Fibroblast of mammary gland (primary cell): ENCODE data around the gene IKZF4.

Experiments used
- DNase-seq: peaks from one replicate; pipeline ENCODE4 v3.0.0-alpha.2; 2010; ENCODE audit warnings: low read depth
- H3K4me3 ChIP-seq: 2 replicates; pipeline ENCODE4 v1.5.1; 2011; ENCODE audit warnings: low read depth, mild to moderate bottlenecking, low read length, moderate library complexity; ENCODE audit not compliant: control insufficient read depth
- TF ChIP-seq, protein P1 (sequence below): conservative IDR thresholded peaks from 2 replicates; pipeline ENCODE4 v1.5.1; 2011; ENCODE audit warnings: low read depth, low read length, inconsistent platforms; ENCODE audit not compliant: control insufficient read depth, insufficient read depth

The IKZF4 gene

DNA sequence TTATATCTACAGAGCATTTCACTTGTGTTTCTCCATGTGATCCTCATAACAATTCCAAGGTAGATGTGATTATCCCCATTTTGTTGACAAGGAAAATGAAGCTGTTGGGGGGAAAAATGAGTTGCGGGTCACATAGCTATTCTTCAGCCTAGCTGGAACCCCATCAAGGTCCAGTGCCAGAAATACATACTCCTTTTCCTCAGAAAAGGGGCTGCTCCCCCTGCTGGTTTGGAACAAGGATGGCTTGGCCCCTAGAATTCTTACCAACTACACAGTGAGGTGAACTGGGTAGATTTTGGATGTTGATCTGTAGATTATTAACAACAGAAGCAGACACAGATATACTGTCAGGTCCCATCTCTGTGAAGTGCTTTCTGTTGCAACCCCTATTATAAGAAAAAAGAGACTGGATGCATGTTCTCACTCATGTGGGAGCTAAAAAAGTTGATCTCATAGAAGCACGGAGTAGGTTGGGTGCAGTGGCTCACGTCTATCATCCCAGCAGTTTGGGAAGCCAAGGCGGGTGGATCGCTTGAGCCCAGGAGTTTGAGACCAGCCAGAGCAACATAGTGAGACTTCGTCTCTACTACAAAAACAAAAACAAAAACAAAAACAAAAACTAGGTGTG is 8.9 kb downstream of the IKZF4 start:
- TF ChIP-seq, protein P1, sequence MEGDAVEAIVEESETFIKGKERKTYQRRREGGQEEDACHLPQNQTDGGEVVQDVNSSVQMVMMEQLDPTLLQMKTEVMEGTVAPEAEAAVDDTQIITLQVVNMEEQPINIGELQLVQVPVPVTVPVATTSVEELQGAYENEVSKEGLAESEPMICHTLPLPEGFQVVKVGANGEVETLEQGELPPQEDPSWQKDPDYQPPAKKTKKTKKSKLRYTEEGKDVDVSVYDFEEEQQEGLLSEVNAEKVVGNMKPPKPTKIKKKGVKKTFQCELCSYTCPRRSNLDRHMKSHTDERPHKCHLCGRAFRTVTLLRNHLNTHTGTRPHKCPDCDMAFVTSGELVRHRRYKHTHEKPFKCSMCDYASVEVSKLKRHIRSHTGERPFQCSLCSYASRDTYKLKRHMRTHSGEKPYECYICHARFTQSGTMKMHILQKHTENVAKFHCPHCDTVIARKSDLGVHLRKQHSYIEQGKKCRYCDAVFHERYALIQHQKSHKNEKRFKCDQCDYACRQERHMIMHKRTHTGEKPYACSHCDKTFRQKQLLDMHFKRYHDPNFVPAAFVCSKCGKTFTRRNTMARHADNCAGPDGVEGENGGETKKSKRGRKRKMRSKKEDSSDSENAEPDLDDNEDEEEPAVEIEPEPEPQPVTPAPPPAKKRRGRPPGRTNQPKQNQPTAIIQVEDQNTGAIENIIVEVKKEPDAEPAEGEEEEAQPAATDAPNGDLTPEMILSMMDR: peak; percentile 85
- no peak overlapping the region for H3K4me3 ChIP-seq
- DNase-seq: peak; percentile 68

DNA sequence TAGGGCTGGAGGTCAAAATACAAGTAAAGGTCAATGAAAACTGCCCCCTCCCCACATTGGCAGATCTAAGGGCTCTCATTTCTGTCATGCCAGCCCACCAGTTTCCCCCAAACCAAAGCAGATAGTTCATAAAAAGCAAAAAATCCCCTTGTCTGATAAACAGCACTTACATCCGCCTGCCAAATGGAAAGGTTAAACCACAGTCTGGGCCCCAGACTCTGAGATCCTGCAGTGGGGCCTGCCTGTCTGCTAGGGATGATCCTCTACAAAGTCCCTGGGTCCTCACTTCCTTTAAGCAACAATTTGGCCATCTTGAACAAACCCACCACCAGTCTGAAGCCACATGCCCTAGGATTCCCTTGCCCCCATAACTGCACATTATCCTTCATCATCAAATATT is 11.1 kb downstream of the IKZF4 start:
- TF ChIP-seq, protein P1: no peak
- H3K4me3 ChIP-seq: no peak overlapping the region
- DNase-seq: no peak

DNA sequence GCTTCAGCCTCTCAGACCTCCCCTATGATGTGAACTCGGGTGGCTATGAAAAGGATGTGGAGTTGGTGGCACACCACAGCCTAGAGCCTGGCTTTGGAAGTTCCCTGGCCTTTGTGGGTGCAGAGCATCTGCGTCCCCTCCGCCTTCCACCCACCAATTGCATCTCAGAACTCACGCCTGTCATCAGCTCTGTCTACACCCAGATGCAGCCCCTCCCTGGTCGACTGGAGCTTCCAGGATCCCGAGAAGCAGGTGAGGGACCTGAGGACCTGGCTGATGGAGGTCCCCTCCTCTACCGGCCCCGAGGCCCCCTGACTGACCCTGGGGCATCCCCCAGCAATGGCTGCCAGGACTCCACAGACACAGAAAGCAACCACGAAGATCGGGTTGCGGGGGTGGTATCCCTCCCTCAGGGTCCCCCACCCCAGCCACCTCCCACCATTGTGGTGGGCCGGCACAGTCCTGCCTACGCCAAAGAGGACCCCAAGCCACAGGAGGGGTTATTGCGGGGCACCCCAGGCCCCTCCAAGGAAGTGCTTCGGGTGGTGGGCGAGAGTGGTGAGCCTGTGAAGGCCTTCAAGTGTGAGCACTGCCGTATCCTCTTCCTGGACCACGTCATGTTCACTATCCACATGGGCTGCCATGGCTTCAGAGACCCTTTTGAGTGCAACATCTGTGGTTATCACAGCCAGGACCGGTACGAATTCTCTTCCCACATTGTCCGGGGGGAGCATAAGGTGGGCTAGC is 13.9 kb downstream of the IKZF4 start:
- TF ChIP-seq, protein P1: no peak
- H3K4me3 ChIP-seq: no peak overlapping the region
- no peak for DNase-seq

DNA sequence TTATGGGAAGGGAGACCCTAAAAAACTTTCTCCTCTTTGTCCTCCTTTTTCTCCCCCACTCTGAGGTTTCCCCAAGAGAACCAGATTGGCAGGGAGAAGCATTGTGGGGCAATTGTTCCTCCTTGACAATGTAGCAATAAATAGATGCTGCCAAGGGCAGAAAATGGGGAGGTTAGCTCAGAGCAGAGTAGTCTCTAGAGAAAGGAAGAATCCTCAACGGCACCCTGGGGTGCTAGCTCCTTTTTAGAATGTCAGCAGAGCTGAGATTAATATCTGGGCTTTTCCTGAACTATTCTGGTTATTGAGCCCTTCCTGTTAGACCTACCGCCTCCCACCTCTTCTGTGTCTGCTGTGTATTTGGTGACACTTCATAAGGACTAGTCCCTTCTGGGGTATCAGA is 16.3 kb downstream of the IKZF4 start:
- H3K4me3 ChIP-seq: no peak overlapping the region
- DNase-seq: no peak
- TF ChIP-seq, protein P1: no peak

DNA sequence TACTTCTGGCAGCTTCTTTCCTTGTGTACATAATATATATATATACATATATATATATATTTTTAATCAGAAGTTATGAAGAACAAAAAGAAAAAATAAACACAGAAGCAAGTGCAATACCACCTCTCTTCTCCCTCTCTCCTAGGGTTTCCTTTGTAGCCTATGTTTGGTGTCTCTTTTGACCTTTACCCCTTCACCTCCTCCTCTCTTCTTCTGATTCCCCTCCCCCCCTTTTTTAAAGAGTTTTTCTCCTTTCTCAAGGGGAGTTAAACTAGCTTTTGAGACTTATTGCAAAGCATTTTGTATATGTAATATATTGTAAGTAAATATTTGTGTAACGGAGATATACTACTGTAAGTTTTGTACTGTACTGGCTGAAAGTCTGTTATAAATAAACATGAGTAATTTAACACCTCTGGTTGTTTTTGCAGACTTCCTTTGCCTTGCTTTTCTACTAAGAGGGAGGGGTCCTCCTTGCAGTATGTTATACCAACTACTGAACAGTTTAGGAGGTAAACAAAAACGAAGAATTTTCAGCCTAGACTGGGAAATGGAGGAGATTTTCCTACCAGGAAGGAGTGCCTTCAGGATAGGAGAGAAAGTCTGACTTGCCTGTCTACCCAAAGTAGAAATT is 17.3 kb downstream of the IKZF4 start:
- TF ChIP-seq, protein P1: no peak
- DNase-seq: no peak
- H3K4me3 ChIP-seq: no peak overlapping the region

DNA sequence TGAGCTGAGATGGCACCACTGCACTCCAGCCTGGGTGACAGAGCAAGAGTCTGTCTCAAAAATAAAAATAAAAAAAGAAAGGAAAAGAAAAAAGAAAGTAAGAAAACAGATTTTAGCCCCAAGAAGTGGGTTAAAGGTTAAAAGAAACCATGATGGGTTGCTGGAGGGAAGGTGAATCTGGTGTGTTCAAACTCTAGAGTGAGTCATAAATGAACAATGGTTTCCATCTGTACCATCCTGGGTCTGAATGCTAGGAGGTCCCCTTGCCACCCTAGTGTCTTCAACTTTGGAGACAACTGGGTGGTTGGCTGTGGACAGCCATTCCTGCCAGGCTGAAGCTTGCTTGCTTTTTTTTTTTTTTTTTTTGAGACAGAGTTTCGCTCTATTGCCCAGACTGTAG is 19.3 kb downstream of the IKZF4 start:
- no peak overlapping the region for H3K4me3 ChIP-seq
- DNase-seq: no peak
- TF ChIP-seq, protein P1: no peak
